HG03520 (cell line): ENCODE data around the gene MAP1LC3B.

Experiments used
- ATAC-seq: cut with Tn5 transposase; IDR thresholded peaks from one replicate; pipeline ENCODE4 v1.9.1; 2021; ENCODE audit warnings: mild to moderate bottlenecking, moderate library complexity; ENCODE audit not compliant: unreplicated experiment

MAP1LC3B gene

GRCh38 chr16:87425941-87426340 is 33.8 kb downstream of the MAP1LC3B start:
- no peak for ATAC-seq

DNA sequence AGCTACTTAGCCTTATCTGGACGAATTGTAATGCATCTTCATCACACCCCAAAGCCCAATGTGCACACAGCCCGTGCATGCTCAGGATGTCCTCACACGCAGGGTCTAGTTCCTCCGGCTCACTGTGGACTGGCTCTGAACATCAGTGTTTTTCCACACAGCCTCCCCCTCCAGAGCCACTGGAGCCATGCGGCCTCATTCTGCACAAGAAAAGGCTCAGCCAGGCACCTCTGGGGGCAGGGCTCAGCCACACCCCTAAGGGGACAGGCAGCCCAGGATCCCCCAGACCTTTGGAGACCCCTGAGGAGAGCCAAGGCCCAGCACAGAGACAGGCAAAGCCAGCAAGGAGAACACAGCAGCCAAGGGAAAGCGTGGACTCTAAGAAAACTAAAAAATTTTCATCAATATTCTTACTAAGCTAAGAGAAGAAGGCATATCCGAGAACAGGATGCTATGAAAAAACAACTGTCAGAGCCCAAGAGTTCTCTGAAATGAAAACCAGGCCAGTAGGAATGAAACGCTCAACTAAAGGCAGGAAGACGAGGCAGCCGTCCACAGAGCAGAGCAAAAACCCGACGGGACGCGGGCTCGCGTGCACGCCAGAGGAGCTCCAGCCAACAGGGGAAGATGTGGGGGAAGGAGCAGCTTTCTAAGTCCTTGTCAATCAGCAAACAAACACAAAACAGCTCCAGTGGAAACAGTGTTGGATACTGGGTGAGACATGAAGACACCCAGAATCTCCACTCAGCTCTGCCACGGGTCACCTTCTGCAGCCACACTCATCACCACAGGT is 34.5 kb downstream of the MAP1LC3B start:
- ATAC-seq: no peak

DNA sequence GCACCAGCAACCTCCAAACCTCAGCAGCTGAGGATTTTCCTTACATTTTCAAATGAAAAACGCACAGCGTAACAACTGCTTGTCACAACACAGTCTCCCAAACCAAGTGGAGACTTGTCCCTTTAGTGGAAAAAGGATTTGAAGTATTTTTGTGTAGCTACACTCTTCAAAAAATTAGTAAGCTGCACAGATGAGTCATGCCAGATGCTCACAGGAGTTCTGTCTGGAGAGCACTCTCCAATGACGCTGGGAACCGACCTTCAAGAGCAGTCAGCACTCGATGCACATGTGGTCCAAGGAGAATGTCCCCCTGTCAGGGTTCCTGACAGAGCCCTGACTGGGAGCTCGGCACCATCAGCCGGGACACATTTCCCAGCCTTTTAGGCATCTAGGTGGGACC is 39.8 kb downstream of the MAP1LC3B start:
- ATAC-seq: no peak

DNA sequence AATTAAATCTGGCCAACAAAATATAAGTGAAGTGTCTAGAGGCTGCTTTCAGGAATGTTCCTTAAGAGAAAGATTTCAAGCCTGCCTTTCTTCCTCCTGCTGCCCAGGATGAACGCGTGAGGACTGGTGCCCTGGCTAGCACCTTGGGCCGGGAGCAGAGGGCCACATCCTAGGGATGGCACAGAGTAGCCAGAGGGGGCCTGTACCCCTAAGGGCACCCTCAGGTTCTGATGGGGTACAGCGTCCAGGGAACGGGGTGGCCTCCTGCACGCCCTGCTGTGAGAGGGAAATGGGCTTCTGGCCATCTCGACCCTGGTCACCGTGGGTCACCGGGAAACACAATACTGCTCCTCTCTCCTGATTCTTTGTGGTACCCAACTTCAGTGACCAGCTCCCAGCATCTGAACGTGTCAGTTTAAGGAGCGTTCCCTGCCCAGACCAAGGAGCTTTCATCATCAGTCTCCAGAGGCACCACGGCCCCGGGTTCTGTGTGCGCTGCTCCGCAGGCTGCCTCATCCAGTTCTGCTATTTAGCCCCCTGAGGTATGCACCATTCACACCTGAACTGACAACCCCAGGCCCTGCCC is 40.3 kb downstream of the MAP1LC3B start:
- ATAC-seq: no peak

GRCh38 chr16:87434146-87434667 is 42.1 kb downstream of the MAP1LC3B start:
- ATAC-seq: no peak

- ATAC-seq: no peak
Observed at GRCh38 chr16:87435372-87436224, 43.5 kb downstream of the MAP1LC3B start.

DNA sequence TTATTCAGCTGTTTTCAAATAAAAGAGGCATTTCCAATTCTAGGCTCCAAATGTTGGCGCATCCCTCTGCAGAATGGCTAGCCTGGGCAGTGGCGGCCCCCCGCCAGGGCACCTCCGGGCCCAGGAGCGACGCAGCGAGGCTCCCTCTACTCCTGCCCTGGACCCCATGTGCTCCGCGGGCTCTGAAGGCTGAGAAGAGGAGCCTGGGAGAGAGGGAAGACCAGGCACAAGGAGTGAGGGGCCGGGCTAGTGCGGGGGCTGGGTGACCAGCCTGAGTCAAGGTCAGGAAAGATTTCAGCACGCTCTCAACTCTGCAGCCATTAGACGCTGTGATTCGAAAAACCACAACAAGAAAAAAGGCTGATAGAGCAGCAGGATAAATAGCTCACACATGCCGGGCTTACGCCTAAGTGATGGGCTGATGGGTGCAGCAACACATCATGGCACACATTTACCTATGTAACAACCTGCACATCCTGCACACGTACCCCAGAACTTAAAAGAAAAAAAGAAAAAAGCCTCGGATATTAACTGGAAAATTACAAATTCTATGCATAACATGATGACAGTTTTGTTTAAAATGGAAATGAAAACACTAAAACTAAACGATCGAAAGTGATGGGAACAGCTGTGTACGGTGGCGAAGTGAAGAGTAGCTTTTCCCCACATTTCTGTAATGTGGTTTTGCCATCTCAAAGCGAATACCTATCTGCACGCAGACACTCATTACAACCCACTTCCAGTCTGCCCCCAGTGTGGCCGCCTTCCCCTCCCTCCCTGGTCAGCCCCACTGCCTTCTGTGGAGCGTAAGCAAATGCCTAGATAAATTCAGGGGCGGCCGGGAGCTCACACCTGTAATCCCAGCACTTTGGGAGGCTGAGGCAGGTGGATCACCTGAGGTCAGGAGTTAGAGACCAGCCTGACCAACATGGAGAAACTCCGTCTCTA is 44.4 kb downstream of the MAP1LC3B start:
- ATAC-seq: no peak

DNA sequence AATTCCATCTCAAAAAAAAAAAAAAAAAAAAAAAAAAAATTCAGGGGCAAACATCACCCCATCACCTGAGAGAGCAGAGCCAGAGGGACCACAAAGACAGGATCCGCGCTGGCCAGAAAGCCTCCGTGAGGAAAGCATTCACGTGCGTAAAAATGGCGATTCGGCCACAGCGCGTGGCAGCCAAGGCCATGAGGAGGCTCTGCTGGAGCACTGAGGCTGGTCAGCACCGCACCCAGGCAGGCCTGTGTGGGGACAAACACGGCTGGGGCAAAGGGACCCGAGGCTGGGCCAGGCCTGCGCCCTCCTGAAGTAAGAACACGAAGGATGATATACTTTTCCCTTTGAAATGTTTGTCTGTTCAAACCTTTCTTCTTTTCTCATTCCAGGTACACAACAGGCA is 45.2 kb downstream of the MAP1LC3B start:
- ATAC-seq: no peak

GRCh38 chr16:87437911-87438610 is 45.9 kb downstream of the MAP1LC3B start:
- ATAC-seq: no peak

DNA sequence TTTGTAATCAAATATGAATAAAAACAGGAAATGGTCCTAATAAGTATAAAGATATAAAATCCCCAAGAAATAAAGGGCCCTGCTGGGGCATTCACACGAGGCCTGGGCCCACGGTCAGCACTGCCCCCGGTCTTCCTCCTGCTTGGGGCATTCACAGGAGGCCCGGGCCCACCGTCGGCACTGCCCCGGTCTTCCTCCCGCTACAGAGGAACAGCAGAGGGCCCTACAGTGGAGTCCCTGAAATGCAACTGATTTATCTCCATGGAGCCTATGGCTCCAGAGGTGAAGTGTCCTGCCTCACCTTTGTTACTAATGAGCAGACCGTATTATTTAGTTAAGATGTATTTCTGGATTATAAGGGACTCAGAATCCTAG is 46.5 kb downstream of the MAP1LC3B start:
- ATAC-seq: no peak

DNA sequence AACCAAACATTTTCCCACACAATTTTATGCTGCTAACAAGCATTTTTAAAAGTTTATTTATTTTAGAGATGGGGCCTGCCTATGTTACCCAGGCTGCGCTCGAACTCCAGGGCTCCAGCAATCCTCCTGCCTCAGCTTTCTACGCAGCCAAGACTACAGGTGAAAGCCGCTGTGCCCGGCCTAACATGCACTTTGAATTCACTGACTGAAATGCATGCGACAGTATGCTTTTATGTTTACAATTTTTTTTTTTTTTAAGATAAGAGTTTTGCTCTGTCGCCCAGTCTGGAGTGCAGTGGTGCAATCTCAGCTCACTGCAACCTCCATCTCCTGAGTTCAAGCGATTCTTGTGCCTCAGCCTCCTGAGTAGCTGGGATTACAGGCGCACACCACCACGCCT is 47.8 kb downstream of the MAP1LC3B start:
- no peak for ATAC-seq

- ATAC-seq: no peak
Observed at GRCh38 chr16:87441886-87442580, 49.9 kb downstream of the MAP1LC3B start.

DNA sequence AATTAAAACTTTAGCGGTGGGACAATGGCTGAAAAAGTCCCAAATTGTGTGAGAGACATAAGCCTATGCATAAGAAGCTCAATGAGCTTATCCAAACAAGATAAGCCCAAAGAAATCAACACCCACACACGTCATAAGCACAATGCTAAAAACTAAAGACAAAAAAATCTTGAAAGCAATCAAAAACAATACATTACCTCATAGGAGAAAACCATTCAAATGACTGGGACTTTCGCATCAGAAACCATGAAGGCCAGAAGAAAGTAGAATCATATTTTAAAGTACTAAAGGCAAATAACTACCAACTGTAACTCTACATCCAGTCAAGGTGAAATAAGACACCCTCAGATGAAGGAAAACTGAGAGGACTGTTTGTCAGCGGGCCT is 50.4 kb downstream of the MAP1LC3B start:
- no peak for ATAC-seq

- no peak for ATAC-seq
Observed at GRCh38 chr16:87443016-87443415, 50.9 kb downstream of the MAP1LC3B start.

DNA sequence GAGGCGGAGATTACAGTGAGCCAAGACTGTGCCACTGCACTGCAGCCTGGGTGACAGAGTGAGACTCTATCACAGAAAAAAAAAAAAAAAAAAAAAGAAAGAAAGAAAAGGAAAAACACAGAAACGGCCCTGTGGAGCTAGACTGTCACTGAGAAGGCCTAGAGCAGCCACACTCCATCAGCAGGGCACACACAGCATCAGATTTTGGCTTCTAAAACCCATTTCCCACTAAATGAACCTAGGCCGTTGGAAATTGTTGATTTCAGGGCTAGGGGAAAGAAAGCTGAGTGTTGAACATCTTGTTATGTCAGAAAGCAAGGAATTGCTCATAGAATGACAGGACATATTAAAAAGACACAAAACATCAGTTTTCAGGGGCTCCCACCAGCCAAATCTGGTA is 51.8 kb downstream of the MAP1LC3B start:
- ATAC-seq: no peak

- ATAC-seq: no peak
Observed at GRCh38 chr16:87445486-87445885, 53.4 kb downstream of the MAP1LC3B start.

DNA sequence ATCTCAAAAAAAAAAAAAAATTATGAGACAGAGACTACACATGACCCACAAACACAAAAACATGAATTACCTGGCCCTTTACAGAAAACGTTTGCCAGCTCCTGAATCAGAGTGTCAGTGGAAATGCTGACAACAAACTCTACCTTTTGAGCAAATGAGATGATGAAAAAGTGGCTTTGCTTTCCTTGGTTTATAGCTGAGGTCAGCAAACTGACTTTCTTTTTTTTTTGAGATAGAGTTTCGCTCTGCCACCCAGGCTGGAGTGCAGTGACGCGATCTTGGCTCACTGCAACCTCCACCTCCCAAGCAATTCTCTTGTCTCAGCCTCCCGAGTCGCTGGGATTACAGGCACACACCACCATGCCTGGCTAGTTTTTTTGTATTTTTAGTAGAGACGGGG is 54.3 kb downstream of the MAP1LC3B start:
- ATAC-seq: no peak

DNA sequence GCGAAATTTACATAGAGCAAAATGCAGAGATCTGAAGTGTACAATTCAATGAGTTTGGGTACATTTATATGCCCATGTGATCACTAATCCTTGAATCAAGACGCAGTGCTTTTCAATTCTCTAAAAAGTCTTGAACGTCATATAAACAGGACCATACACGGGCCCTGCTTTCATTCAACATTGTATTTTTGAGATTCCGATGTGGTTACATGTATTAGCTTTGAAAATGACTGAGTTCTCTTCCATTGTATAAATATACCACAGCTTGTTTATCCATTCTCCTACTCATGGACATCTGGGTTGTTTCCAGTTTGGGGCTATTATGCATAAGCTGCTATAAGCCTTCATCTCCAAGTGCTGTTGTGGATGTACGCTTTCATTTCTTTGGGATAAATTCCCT is 55.2 kb downstream of the MAP1LC3B start:
- ATAC-seq: no peak

- no peak for ATAC-seq
Observed at GRCh38 chr16:87448866-87449265, 56.7 kb downstream of the MAP1LC3B start.
